CD8-positive, alpha-beta memory T cell (primary cell): ENCODE results near the gene FGD5. TPM values are rescaled to one million over a fixed set of nuclear protein-coding genes. Genes with fewer than 3 reads are reported as not detected.
A peak's percentile ranks its signal among the peaks of the same experiment; 100 is the strongest.

Source experiments
- CTCF ChIA-PET: fragments of 350-600 bp; sonication (Branson Sonifier 250); formaldehyde crosslinking; loops from one replicate; lab custom pipeline; 2021; ENCODE audit warnings: antibody characterized with exemption; lab: Charles Lee
- POLR2A ChIA-PET: fragments of 350-600 bp; sonication (Branson Sonifier 250); formaldehyde crosslinking; loops from one replicate; lab custom pipeline; 2021; ENCODE audit warnings: antibody characterized with exemption; lab: Charles Lee
- DNase-seq, 5 donors: peaks; one replicate each; pipeline versions ENCODE4 v3.0.0 to v3.0.0-alpha.2; 2020 to 2022; ENCODE audit warnings: mixed read lengths in 1 of 5
- H3K27ac ChIP-seq: one replicate; pipeline ENCODE4 v1.7.0; 2013; ENCODE audit warnings: low read depth, mild to moderate bottlenecking, low read length, moderate library complexity
- H3K27me3 ChIP-seq: 2 replicates; pipeline ENCODE4 v1.7.0; 2013; ENCODE audit warnings: low read length, mild to moderate bottlenecking; ENCODE audit not compliant: insufficient read depth, poor library complexity, severe bottlenecking
- H3K36me3 ChIP-seq: 2 replicates; pipeline ENCODE4 v1.7.0; 2013; ENCODE audit warnings: mild to moderate bottlenecking, low read length, moderate library complexity; ENCODE audit not compliant: insufficient read depth
- H3K4me1 ChIP-seq: 2 replicates; pipeline ENCODE4 v1.7.0; 2013; ENCODE audit warnings: mild to moderate bottlenecking, low read length, moderate library complexity; ENCODE audit not compliant: insufficient read depth
- H3K4me3 ChIP-seq: 2 replicates; pipeline ENCODE4 v1.7.0; 2013; ENCODE audit warnings: mild to moderate bottlenecking, low read length
- H3K9me3 ChIP-seq: 2 replicates; pipeline ENCODE4 v1.7.0; 2013; ENCODE audit warnings: mild to moderate bottlenecking, low read length
- H3K27ac Mint-ChIP-seq, 8 donors: one replicate each; pipeline ENCODE4 v1.8.0; 2020 to 2021; ENCODE audit warnings: mixed read lengths in 8 of 8, mild to moderate bottlenecking in 6 of 8, inconsistent platforms in 3 of 8, moderate library complexity in 3 of 8
- H3K27me3 Mint-ChIP-seq, 2 donors: one replicate each; pipeline ENCODE4 v1.8.0; 2020 to 2021; ENCODE audit warnings: mixed read lengths in 2 of 2, mild to moderate bottlenecking in 1 of 2, moderate library complexity in 1 of 2
- H3K36me3 Mint-ChIP-seq, 3 donors: one replicate each; pipeline ENCODE4 v1.8.0; 2020 to 2021; ENCODE audit warnings: mixed read lengths in 3 of 3, inconsistent platforms in 1 of 3, mild to moderate bottlenecking in 1 of 3
- H3K4me1 Mint-ChIP-seq, 3 donors: one replicate each; pipeline ENCODE4 v1.8.0; 2020 to 2021; ENCODE audit warnings: mixed read lengths in 3 of 3, inconsistent platforms in 1 of 3, mild to moderate bottlenecking in 1 of 3
- H3K4me3 Mint-ChIP-seq, 7 donors: one replicate each; pipeline ENCODE4 v1.8.0; 2020 to 2021; ENCODE audit warnings: mixed read lengths in 7 of 7, mild to moderate bottlenecking in 6 of 7, moderate library complexity in 4 of 7, inconsistent platforms in 2 of 7
- H3K9me3 Mint-ChIP-seq, 5 donors: one replicate each; pipeline ENCODE4 v1.8.0; 2020 to 2022; ENCODE audit warnings: mixed read lengths in 5 of 5, mild to moderate bottlenecking in 3 of 5, moderate library complexity in 2 of 5, inconsistent platforms in 1 of 5
- polyA plus RNA-seq: library from polyadenylated mRNA; unstranded; fragments of 300-500 nt; fragmentation: Illumina TruSeq; gene quantifications from one replicate; pipeline ENCODE4 v1.2.3, GENCODE V29; 2021
- total RNA-seq, 2 experiments: library from RNA; stranded (reverse); gene quantifications; one replicate each; pipeline ENCODE4 v1.2.3, GENCODE V29; 2021

FGD5 gene
- total and polyA plus RNA-seq, 3 experiments from 2014 or later, result not detected

DNA sequence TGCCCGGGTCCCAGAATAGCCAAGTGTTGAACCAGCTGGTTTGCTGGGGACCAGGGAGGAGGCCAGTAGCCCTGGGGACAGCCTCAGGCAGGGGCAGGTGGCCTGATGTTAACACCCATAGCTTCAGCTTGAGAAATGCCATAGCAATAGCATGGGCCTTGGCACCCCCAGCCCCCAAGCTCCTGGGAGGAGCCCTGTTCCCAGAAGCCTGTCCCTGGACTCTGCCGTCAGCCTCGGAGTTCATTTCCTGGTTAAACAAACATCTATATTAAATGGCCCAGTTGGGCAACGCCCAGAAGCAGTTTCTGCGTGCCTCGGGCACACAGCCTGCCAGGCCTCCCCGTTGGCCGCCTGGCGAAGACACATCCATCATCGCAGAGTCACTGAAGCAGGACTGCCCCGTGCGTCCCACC lies 58.2 kb downstream of the FGD5 start:
- no peaks in the 10 kb centered on the region for H3K9me3 Mint-ChIP-seq
- H3K27me3 Mint-ChIP-seq, result peaks cover 0 to 8% of the 10 kb centered on the region in 2 donors
- Histone ChIP-seq H3K4me3 (no peak overlapping the region), H3K27me3 (no peaks in the 10 kb centered on the region), H3K36me3 (no peaks in the 10 kb centered on the region), H3K9me3 (no peaks in the 10 kb centered on the region), H3K27ac (no peak overlapping the region), H3K4me1 (peaks cover 33% of the 10 kb centered on the region)
- no peak overlapping the region for H3K4me3 Mint-ChIP-seq
- DNase-seq, result peak in 1 of 5 donors; percentile 42
- POLR2A ChIA-PET, result no interaction called here
- no peak overlapping the region for H3K27ac Mint-ChIP-seq
- H3K36me3 Mint-ChIP-seq, result no peaks in the 10 kb centered on the region
- CTCF ChIA-PET, result no interaction called here
- H3K4me1 Mint-ChIP-seq, result peaks cover 11 to 24% (median 12%) of the 10 kb centered on the region in 3 donors

DNA sequence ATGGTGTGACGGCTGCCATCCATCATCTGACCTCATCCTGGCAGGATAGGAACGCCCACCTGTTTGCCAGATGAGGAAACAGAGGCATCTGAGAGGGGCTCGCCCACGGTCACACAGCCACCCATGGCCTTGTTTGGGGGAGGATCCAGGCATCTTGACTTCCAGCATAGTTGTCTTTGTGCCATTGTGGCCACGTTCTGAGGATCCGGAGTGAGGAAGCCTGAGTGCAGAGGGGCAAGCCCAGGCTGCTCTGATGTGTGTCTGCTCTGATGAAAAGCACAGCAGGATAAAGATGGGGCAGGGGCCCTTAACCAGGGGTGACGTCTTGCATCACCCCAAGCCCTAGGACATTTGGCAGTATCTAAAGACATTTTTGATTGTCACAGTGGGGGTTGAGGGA lies 58.7 kb downstream of the FGD5 start:
- Histone ChIP-seq H3K27me3 (no peaks in the 10 kb centered on the region), H3K9me3 (no peaks in the 10 kb centered on the region), H3K27ac (no peak overlapping the region), H3K36me3 (no peaks in the 10 kb centered on the region), H3K4me1 (peaks cover 37% of the 10 kb centered on the region), H3K4me3 (no peak overlapping the region)
- ChIA-PET CTCF (no interaction called here), POLR2A (no interaction called here)
- no peak overlapping the region for H3K27ac Mint-ChIP-seq
- no peaks in the 10 kb centered on the region for H3K9me3 Mint-ChIP-seq
- peak in 1 of 5 donors; percentile 1 for DNase-seq
- no peak overlapping the region for H3K4me3 Mint-ChIP-seq
- H3K36me3 Mint-ChIP-seq, result no peaks in the 10 kb centered on the region
- H3K4me1 Mint-ChIP-seq, result peaks cover 11 to 30% (median 12%) of the 10 kb centered on the region in 3 donors
- H3K27me3 Mint-ChIP-seq, result peaks cover 0 to 8% of the 10 kb centered on the region in 2 donors

DNA sequence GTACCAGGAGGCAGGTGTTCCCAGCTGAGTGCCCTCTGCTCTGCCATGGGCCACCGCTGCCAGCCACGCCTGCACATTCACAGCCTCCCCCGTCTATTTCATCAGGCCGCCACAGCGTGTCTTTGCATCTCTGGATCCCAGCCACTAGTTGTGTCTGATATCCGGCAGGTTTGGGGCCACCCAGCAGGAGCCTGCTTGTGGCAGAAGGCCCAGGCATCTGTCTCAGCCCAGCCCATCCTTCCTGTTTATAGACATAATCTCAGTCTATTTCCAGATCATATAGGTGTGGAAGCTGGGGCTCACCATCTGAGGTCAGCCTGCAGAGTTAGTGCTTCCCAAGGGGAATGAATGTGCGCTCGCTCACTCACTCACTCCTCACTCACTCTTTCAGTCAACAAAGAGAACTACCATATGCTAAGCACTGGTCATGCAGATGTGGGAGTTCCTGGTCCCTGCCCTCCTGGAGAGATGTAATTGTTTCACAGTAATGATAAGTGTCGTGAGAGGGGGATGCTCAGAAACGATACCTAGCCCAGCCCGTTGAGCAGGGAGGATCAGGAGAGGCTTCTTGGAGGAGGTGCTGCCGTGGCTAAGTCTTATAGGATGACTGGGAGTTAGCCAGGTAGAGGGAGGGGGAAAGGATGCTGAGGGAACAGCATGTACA lies 60.6 kb downstream of the FGD5 start:
- peaks cover 0 to 10% of the 10 kb centered on the region in 2 donors for H3K27me3 Mint-ChIP-seq
- peak overlapping the region in 1 of 7 donors; percentile 6 for H3K4me3 Mint-ChIP-seq
- Histone ChIP-seq H3K27me3 (no peaks in the 10 kb centered on the region), H3K36me3 (no peaks in the 10 kb centered on the region), H3K27ac (no peak overlapping the region), H3K9me3 (no peaks in the 10 kb centered on the region), H3K4me3 (no peak overlapping the region), H3K4me1 (peaks cover 54% of the 10 kb centered on the region)
- POLR2A ChIA-PET, result no interaction called here
- CTCF ChIA-PET, result interaction anchor here (0.6 kb wide), 1 partner anchor 12 kb away, joined by 3 read pairs; no protein-coding TSS in a partner anchor
- peaks cover 16 to 47% (median 24%) of the 10 kb centered on the region in 3 donors for H3K4me1 Mint-ChIP-seq
- H3K9me3 Mint-ChIP-seq, result no peaks in the 10 kb centered on the region
- H3K27ac Mint-ChIP-seq, result peak overlapping the region in 3 of 8 donors; percentile 19 to 68 (median 64)
- DNase-seq, result peak in 1 of 5 donors; percentile 32
- no peaks in the 10 kb centered on the region for H3K36me3 Mint-ChIP-seq

DNA sequence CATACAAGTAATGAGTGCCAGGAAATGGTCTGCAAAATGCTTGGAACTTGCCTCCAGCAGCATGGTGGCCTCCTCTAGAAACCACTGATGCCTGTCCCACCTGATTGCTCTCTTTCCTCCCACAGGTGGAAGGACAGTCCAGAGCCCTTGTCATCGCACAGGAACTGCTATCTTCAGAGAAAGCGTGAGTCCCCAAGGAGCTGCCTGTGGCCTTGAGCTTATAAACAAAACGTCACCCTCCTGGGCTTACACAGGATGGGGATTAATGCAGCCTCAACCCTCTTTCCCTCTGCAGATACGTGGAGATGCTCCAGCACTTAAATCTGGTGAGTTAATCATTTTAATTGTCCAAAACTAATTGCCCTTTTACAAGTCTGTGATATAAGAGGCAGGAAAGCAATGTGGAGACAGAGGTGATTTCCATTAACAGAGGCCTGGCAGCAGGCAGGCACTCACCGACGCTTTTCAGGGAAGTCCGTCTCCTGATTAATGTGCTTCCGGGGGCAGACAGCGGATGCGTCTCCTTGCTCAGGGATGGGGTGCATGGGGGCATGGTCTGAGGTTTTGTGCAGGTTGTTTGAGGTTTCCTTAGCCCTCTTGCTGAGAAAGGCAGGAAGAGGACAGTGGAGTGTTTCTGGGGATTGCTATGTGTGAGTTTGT lies 61.8 kb downstream of the FGD5 start:
- Histone ChIP-seq H3K4me1 (peaks cover 66% of the 10 kb centered on the region), H3K36me3 (no peaks in the 10 kb centered on the region), H3K4me3 (no peak overlapping the region), H3K27ac (no peak overlapping the region), H3K9me3 (no peaks in the 10 kb centered on the region), H3K27me3 (no peaks in the 10 kb centered on the region)
- Mint-ChIP-seq H3K4me3 (peak overlapping the region in 2 of 7 donors; percentile 2 to 76), H3K27ac (peak overlapping the region in 2 of 8 donors; percentile 1 to 56), H3K27me3 (peaks cover 3 to 8% of the 10 kb centered on the region in 2 donors), H3K9me3 (no peaks in the 10 kb centered on the region), H3K4me1 (peaks cover 27 to 59% (median 36%) of the 10 kb centered on the region in 3 donors), H3K36me3 (no peaks in the 10 kb centered on the region)
- DNase-seq, result peak in 1 of 5 donors; percentile 15
- POLR2A ChIA-PET, result no interaction called here
- CTCF ChIA-PET, result interaction anchor here (1.6 kb wide), 1 partner anchor 33 kb away, joined by 3 read pairs; no protein-coding TSS in a partner anchor

DNA sequence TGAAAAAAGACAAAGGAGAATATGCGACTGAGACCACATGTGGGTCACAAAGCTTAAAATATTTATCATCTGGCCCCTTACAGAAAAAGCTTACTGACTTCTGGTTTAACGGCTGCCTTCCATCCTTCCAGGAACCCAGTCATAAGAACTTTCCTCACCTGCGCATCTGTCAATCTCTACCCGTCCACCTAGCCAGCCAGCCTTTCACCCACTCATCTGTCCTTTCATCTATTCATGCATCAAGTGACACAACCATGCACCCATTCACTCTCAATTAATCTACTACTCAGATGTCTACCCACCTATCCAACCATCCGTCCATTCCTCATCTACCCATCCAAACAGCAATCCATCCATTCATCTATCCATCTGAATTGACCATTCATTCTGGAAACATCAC lies 64.5 kb downstream of the FGD5 start:
- Mint-ChIP-seq H3K4me1 (peaks cover 28 to 75% (median 39%) of the 10 kb centered on the region in 3 donors), H3K27me3 (peaks cover 11 to 13% of the 10 kb centered on the region in 2 donors), H3K4me3 (no peak overlapping the region), H3K27ac (peak overlapping the region in 1 of 8 donors; percentile 0), H3K9me3 (no peaks in the 10 kb centered on the region), H3K36me3 (no peaks in the 10 kb centered on the region)
- Histone ChIP-seq H3K9me3 (no peaks in the 10 kb centered on the region), H3K4me1 (peaks cover 74% of the 10 kb centered on the region), H3K27me3 (no peaks in the 10 kb centered on the region), H3K4me3 (no peak overlapping the region), H3K27ac (no peak overlapping the region), H3K36me3 (no peaks in the 10 kb centered on the region)
- ChIA-PET POLR2A (no interaction called here), CTCF (no interaction called here)
- no peak for DNase-seq

DNA sequence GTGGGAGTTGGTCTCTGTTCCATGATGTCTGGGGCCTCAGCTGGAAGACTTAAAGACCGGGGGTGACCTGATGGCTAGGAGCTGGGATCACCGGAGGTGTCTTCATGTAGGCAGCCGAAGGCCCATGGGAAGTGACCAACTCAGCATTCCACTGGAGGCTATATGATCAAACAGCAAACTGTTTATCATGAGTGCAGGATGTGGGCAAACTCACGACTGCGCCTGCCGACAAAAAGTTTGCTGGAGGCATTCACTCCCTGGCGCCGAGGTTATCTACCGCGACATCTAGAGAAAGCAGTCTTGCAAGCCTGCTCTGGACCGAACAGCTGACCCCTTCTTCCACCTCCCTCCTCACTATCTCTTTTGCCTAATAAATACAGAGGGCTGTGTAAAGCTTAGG lies 65.9 kb downstream of the FGD5 start:
- POLR2A ChIA-PET, result no interaction called here

DNA sequence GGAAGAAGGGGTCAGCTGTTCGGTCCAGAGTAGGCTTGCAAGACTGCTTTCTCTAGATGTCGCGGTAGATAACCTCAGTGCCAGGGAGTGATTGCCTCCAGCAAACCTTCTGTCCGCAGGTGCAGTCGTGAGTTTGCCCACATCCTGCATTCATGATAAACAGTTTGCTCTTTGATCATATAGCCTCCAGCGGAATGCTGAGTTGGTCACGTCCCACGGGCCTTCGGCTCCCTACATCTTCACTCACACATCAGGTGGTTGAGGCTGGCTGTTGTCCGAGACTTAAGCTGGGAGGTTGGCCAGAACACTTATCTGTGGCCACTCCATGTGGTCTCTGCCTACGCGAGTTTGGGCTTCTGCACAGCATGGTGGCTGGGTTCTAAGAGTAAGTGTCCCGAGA lies 66.5 kb downstream of the FGD5 start:
- Mint-ChIP-seq H3K4me3 (peak overlapping the region in 6 of 7 donors; percentile 15 to 65 (median 51)), H3K36me3 (no peaks in the 10 kb centered on the region), H3K27me3 (peaks cover 11 to 14% of the 10 kb centered on the region in 2 donors), H3K27ac (peak overlapping the region in 2 of 8 donors; percentile 24 to 54), H3K4me1 (peaks cover 22 to 66% (median 33%) of the 10 kb centered on the region in 3 donors), H3K9me3 (no peaks in the 10 kb centered on the region)
- H3K27me3 ChIP-seq, result no peaks in the 10 kb centered on the region
- no peaks in the 10 kb centered on the region for H3K9me3 ChIP-seq
- peak overlapping the region; percentile 42 for H3K4me3 ChIP-seq
- POLR2A ChIA-PET, result interaction anchor here (0.5 kb wide), 1 partner anchor 1953 kb away, joined by 3 read pairs; no protein-coding TSS in a partner anchor
- no peak overlapping the region for H3K27ac ChIP-seq
- H3K4me1 ChIP-seq, result peaks cover 56% of the 10 kb centered on the region
- peak in 1 of 5 donors; percentile 26 for DNase-seq
- H3K36me3 ChIP-seq, result no peaks in the 10 kb centered on the region
- CTCF ChIA-PET, result no interaction called here

More for the DNA sequence above, 65.9 kb downstream of the FGD5 start:
- peaks cover 22 to 68% (median 33%) of the 10 kb centered on the region in 3 donors for H3K4me1 Mint-ChIP-seq
- Histone ChIP-seq H3K9me3 (no peaks in the 10 kb centered on the region), H3K36me3 (no peaks in the 10 kb centered on the region), H3K4me3 (peak overlapping the region; percentile 42), H3K27me3 (no peaks in the 10 kb centered on the region), H3K27ac (no peak overlapping the region), H3K4me1 (peaks cover 63% of the 10 kb centered on the region)
- no peaks in the 10 kb centered on the region for H3K36me3 Mint-ChIP-seq
- peak overlapping the region in 2 of 8 donors; percentile 32 to 54 for H3K27ac Mint-ChIP-seq
- H3K27me3 Mint-ChIP-seq, result peaks cover 11 to 14% of the 10 kb centered on the region in 2 donors
- H3K4me3 Mint-ChIP-seq, result peak overlapping the region in 5 of 7 donors; percentile 42 to 66 (median 57)
- DNase-seq, result peak in 1 of 5 donors; percentile 23
- CTCF ChIA-PET, result no interaction called here
- no peaks in the 10 kb centered on the region for H3K9me3 Mint-ChIP-seq

DNA sequence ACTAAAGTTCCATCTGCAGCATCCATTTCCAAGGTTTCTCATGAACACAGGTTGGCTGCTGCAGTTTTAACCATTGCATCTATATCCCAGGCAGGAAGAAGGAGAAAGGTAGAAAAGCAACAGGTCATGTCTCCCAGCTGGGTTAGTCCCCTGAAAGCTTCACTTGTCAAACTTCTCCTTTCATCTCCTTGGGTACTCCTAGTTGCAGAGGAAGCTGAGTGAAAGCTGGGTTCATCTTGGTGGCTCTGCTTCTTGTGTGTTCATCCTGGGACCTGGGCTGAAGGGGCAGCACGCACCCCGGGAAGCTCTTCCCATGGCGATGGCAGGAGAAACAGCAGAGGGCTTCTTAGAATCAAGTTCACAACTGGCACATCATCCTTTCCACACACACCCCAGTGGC lies 67.3 kb downstream of the FGD5 start:
- H3K27me3 ChIP-seq, result no peaks in the 10 kb centered on the region
- no peaks in the 10 kb centered on the region for H3K9me3 ChIP-seq
- no peaks in the 10 kb centered on the region for H3K36me3 ChIP-seq
- H3K9me3 Mint-ChIP-seq, result no peaks in the 10 kb centered on the region
- H3K4me3 ChIP-seq, result no peak overlapping the region
- peaks cover 20 to 61% (median 35%) of the 10 kb centered on the region in 3 donors for H3K4me1 Mint-ChIP-seq
- CTCF ChIA-PET, result interaction anchor here (0.7 kb wide), 1 partner anchor 8 kb away, joined by 3 read pairs; no protein-coding TSS in a partner anchor
- H3K27ac ChIP-seq, result no peak overlapping the region
- H3K4me1 ChIP-seq, result peaks cover 48% of the 10 kb centered on the region
- H3K27me3 Mint-ChIP-seq, result peaks cover 11 to 14% of the 10 kb centered on the region in 2 donors
- POLR2A ChIA-PET, result no interaction called here
- DNase-seq, result no peak
- no peak overlapping the region for H3K4me3 Mint-ChIP-seq
- H3K36me3 Mint-ChIP-seq, result no peaks in the 10 kb centered on the region
- H3K27ac Mint-ChIP-seq, result peak overlapping the region in 2 of 8 donors; percentile 51 to 54
